A549 treated with CpdA at 1 μM for 4 hours (cell line): ENCODE results near the gene SYNE4. TPM values are rescaled to one million over a fixed set of nuclear protein-coding genes. Genes with fewer than 3 reads are reported as not detected.

Source experiments
- total RNA-seq: library from RNA; stranded (reverse); fragments of 200-300 nt; extraction: Qiagen RNA extraction; gene quantifications from 5 replicates; pipeline ENCODE4 v1.2.3, GENCODE V29; 2022; ENCODE audit warnings: low read depth

SYNE4 gene, protein sequence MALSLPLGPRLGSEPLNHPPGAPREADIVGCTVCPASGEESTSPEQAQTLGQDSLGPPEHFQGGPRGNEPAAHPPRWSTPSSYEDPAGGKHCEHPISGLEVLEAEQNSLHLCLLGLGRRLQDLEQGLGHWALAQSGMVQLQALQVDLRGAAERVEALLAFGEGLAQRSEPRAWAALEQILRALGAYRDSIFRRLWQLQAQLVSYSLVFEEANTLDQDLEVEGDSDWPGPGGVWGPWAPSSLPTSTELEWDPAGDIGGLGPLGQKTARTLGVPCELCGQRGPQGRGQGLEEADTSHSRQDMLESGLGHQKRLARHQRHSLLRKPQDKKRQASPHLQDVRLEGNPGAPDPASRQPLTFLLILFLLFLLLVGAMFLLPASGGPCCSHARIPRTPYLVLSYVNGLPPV
- total RNA-seq, result 0.23 to 0.50 TPM (median 0.36 TPM) in 4 of 5 replicates, not detected in the other

DNA sequence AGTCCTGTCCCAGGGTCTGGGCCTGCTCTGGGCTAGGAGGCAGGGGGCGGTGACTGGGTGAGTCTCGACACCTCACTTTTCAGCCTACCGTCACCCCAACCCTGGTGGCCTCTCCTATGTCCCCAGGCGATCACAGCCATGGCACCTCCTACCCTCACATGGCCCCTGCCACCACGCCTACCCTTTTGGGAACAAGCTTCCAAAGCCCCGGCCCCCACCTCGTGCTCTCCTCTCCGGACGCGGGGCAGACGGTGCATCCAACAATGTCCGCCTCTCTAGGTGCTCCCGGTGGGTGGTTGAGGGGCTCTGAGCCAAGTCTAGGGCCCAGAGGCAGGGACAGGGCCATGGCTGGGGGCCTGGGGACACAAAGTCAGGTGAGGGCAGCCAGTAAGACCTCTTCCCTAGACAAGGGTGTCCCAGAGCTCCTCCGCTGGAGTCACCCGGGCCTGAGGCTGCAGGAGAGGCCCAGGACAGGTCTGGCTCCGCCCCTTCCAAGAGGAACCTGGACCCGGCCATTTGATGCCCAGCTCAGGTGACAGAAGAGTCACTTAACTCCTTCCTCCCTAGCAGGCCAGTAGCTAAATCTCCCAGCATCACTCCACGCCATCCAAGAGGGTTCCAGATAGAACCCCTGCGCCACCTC lies at the start of gene SYNE4:
Gene SYNE4, minus strand, starts transcription at position 478 of the 643 bp plus-strand sequence. Its CDS starts 132 bp downstream, at position 346.

DNA sequence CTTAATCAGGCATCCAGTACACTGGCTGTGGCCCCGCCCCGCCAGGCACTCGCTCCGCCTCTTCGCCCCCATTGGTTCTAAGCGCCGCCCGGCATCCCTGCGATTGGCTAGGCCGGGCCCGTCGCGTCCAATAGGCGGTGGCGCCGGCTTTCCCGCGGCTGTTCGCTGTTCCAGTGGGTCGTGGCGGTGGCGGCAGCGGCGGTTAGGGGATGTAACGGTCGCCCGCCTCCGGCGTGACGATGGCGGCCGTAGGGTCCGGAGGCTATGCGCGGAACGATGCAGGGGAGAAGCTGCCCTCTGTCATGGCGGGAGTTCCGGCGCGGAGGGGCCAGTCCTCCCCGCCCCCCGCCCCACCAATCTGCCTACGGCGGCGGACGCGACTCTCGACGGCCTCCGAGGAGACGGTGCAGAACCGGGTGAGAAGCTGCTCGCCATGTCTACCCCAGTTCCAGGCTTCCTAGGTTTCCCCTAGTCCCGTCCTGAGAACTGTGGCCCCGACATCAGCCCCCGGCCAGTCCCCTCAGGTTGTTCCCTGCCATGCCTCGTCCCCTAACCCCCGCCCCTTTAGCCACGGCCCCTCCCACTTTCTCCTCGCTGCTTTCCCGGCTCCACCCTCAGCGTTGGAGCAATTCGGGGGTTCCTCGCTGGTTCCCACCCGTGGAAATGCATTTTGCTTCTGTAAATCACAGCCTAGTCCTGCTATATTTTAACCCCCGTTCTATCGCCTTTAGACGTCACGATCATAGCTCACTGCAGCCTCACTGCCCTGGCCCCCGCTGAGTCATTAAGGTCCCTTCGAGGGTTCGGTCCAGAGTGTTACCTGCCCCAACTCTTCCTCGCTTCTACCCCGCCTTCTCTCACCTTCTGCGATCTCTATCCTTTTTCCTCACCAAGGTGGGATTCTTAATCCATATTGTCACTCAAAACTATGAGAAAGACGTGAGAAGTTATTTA lies 46.4 kb upstream of the SYNE4 start, which contains the start of gene WDR62:
Gene WDR62, plus strand, starts transcription at position 165 of the 954 bp plus-strand sequence. Its CDS starts 75 bp downstream, at position 240.

DNA sequence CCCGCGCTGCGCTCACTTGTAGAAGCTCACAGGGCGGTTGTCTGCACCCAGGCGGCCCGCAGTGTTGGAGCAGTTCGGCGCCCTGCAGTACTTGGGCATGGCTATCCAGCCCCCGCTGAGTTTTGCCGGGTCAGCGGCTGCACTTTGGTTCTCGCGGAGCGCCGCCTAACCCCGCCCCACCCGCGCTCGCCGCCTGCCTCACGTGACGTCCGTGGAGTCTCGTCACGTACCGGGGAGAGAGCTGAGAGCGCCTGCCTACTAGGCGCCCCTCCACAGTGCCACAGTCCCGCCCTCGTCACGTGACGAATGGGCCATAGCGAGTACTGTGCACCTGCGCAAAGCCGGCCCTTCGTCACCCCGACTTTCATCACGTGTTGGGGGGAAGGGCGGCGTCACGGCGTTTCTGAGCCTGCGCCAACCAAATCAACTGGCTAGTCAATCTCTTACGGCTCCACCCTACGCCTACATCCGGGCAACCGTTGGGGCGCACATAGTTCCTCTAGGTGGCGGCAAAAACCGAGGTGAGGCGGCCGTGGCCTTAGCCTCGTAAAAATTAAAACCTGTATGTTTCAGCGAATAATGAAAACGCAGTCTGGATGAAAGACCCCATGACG lies 45.6 kb upstream of the SYNE4 start, which contains the start of gene THAP8:
Gene THAP8, minus strand, starts transcription at position 167 of the 614 bp plus-strand sequence. Its CDS starts 68 bp downstream, at position 99.

DNA sequence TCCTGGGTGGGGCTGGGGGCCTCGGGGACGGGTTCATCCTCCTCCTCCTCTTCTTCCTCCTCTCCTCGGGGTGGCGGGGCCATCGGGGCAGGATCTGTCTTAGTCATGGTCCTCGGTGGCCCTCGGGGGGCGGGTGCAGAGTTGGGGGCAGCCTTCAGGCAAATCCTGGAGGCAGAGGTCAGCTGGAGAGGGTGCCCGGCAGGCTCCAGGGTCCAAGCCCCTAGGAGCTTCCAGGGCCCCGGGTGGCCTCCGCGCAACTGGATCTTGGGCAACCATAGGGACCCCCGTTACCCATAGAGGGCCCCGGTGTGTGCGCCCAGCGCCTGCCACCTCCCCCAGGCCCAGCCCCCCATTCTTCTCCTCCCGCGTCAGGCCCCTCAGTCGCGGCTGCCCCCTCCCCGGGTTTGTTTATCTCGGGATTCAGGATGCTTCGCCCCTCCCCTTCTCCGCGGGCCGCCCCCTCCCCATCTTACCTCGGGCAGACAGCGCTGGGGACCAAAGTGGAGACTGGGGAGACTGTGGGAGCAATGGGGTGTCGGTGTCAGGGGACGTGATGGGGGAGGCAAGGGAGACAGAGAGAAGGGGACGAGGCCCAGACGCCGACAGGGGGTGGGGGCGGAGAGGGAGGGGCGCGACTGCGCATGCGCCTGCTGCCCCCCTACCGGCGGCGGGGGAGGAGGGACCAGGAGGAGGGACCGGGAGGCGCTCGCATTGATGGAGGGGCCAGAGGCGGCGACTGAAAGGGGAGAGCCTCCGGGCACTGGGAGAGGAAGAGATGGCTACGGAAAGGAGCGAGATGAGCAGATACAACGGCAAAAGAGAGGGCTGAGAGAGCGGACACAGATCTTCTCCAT lies 23.9 kb upstream of the SYNE4 start, which contains the start of gene CLIP3:
Gene CLIP3, minus strand, starts transcription at position 623 of the 854 bp plus-strand sequence. Its CDS starts 516 bp downstream, at position 107.

DNA sequence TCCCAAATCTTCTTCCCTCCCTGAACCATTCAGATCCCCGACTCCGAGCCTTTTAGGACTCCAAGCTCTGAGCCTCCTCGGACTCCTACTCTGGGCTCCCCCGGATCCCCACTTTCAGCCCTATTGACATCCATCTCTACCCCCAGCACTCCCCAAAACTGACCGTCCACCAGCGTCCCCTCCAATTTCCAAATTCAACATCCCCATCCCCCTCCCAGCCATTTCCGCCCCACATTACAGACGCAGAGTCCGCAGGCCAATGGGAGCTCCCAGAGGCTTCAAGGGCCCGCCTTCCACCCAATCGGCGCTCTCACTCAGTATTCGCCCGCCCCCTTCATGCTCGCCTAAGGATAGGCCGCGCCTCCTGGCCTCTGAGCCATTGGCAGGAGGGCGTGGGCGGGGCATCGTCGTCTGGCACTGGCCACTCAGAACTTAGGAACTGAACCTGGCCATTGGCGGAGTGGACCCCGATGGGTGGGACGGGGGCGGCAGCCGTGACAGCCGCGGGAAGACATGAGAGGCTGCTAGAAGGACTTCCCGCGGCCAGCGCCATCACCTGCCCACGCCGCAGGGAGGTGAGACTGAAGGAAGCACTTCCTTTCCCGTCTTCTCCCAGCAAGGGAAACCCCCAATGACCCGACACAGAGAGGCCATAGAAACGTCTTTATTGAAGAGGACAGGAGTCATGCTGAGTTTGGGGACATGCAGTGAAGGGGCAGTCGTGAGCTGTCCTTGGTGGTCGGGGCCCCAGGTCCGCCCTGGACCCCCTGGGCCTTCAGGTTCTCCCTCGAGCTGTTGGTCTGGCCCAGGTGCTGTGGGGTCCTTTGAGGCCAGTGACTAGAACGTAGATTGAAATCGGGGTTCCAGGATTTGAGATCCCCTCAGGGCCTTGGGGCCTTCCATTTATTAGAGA lies 5.7 kb upstream of the SYNE4 start, which contains the start of gene ALKBH6:
Gene ALKBH6, minus strand, starts transcription at position 202 of the 913 bp plus-strand sequence. CDS start 816 bp downstream, outside the sequence.

DNA sequence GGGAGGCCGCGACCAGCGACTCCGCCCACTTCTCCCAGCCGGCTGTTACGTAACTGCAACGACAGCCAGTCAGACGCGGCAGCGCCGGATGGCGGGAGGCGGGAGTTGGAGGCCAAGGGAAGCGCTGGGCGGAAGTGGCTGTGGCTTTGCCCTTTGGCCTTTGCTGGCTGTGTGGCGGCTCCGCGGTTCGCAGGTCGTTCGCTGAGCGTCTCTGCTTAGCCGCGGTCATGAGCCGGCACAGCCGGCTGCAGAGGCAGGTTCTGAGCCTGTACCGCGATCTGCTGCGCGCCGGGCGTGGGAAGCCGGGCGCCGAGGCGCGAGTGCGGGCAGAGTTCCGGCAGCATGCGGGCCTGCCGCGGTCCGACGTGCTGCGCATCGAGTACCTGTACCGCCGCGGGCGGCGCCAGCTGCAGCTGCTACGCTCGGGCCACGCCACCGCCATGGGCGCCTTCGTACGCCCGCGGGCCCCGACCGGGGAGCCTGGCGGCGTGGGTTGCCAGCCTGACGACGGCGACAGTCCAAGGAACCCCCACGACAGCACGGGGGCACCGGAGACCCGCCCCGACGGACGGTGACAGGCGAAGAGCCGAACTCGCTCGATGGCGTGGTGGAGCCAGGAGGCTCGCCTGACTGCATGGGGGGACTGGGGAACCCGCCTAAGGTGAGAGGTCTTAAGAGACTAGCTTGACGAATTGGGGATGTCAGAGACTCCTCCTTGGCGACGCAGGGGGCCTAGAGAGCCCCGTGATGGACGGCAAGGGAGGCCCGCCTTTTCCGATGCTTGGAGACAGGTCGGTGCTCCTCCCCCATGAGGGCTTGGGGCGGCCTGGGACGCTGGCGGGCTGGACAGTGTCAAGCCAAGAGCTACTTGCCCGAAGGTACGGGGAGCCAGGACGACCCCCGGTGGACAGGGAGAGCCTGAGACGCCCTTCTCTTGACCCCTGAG lies 13.3 kb downstream of the SYNE4 start, which contains the start of gene SDHAF1:
Gene SDHAF1, plus strand, starts transcription at position 141 of the 946 bp plus-strand sequence. Its CDS starts 87 bp downstream, at position 228.

Other genes with a start within 250 kb of the SYNE4 start
- gene ARHGAP33, start 233.2 kb downstream of the SYNE4 start, total RNA-seq, result 3.5 to 8.1 TPM (median 5.6 TPM) in 5 replicates
- gene PRODH2, start 196.0 kb downstream of the SYNE4 start, total RNA-seq, result 0.17 to 0.50 TPM (median 0.25 TPM) in 5 replicates
- gene NPHS1, start 156.3 kb downstream of the SYNE4 start, total RNA-seq, result 0.41 to 0.83 TPM (median 0.49 TPM) in 5 replicates
- 0.47 to 0.65 TPM (median 0.51 TPM) in 5 replicates for gene KIRREL2, start 151.9 kb downstream of the SYNE4 start, total RNA-seq
- gene APLP1, start 140.2 kb downstream of the SYNE4 start, total RNA-seq, result 66.5 to 99.5 TPM (median 89.7 TPM) in 5 replicates
- 6.9 to 9.4 TPM (median 8.2 TPM) in 5 replicates for gene NFKBID, start 108.3 kb downstream of the SYNE4 start, total RNA-seq
- gene HCST, start 106.3 kb downstream of the SYNE4 start, total RNA-seq, result 0.40 to 0.81 TPM (median 0.57 TPM) in 4 of 5 replicates, not detected in the other
- not detected in 5 replicates for gene TYROBP, start 100.5 kb downstream of the SYNE4 start, total RNA-seq
- 16.7 to 26.3 TPM (median 20.5 TPM) in 5 replicates for gene LRFN3, start 72.4 kb downstream of the SYNE4 start, total RNA-seq
- gene SDHAF1, start 13.6 kb downstream of the SYNE4 start, total RNA-seq, result 30.3 to 52.4 TPM (median 46.9 TPM) in 5 replicates
- 23.1 to 33.9 TPM (median 26.5 TPM) in 5 replicates for gene ALKBH6, start 5.4 kb upstream of the SYNE4 start, total RNA-seq
- gene CLIP3, start 24.1 kb upstream of the SYNE4 start, total RNA-seq, result 0.83 to 1.4 TPM (median 1.0 TPM) in 5 replicates
- 4.1 to 7.8 TPM (median 6.5 TPM) in 5 replicates for gene THAP8, start 45.5 kb upstream of the SYNE4 start, total RNA-seq
- 21.2 to 28.4 TPM (median 26.8 TPM) in 5 replicates for gene WDR62, start 46.1 kb upstream of the SYNE4 start, total RNA-seq
- 0.17 to 0.43 TPM (median 0.23 TPM) in 3 of 5 replicates, not detected in the others for gene OVOL3, start 102.3 kb upstream of the SYNE4 start, total RNA-seq
- 229 to 258 TPM (median 242 TPM) in 5 replicates for gene POLR2I, start 106.1 kb upstream of the SYNE4 start, total RNA-seq
- 395 to 543 TPM (median 523 TPM) in 5 replicates for gene TBCB, start 106.7 kb upstream of the SYNE4 start, total RNA-seq
- gene CAPNS1, start 131.3 kb upstream of the SYNE4 start, total RNA-seq, result 1,446 to 2,206 TPM (median 2,101 TPM) in 5 replicates
- not detected in 5 replicates for gene COX7A1, start 143.6 kb upstream of the SYNE4 start, total RNA-seq
- gene ZNF565, start 205.9 kb upstream of the SYNE4 start, total RNA-seq, result 3.9 to 4.8 TPM (median 4.0 TPM) in 5 replicates
- 118 to 190 TPM (median 125 TPM) in 5 replicates for gene ZNF146, start 206.3 kb upstream of the SYNE4 start, total RNA-seq